Naive thymus-derived CD8-positive, alpha-beta T cell (primary cell): ENCODE results near the gene C10orf90. TPM values are rescaled to one million over a fixed set of nuclear protein-coding genes. Genes with fewer than 3 reads are reported as not detected.
A peak's percentile ranks its signal among the peaks of the same experiment; 100 is the strongest.

Experiments
- ATAC-seq, 2 donors: fragments of 150-1000 bp; cut with Tn5 transposase in 1 of 2; sonication (Bioruptor Pico), chemical (Tn5 transposase) in 1 of 2; 1 replicate in 1 of 2; 2 replicates in 1 of 2; pipeline ENCODE4 v1.10.0; 2021; ENCODE audit warnings: mild to moderate bottlenecking in 2 of 2, moderate library complexity in 2 of 2
- POLR2A ChIA-PET: fragments of 350-600 bp; sonication (Branson Sonifier 250); formaldehyde crosslinking; loops from one replicate; lab custom pipeline; 2021; ENCODE audit warnings: antibody characterized with exemption; lab: Charles Lee
- DNase-seq, 10 donors: peaks; one replicate each; pipeline versions ENCODE4 v3.0.0 to v3.0.0-alpha.2; 2020 to 2022
- H3K27ac Mint-ChIP-seq, 10 donors: one replicate each; pipeline ENCODE4 v1.8.0; 2020 to 2022; ENCODE audit warnings: mild to moderate bottlenecking in 10 of 10, mixed read lengths in 10 of 10, moderate library complexity in 4 of 10, inconsistent platforms in 1 of 10
- H3K27me3 Mint-ChIP-seq, 5 donors: one replicate each; pipeline ENCODE4 v1.8.0; 2021 to 2022; ENCODE audit warnings: mixed read lengths in 5 of 5
- H3K36me3 Mint-ChIP-seq, 3 donors: one replicate each; pipeline ENCODE4 v1.8.0; 2020 to 2022; ENCODE audit warnings: mixed read lengths in 3 of 3, mild to moderate bottlenecking in 2 of 3, inconsistent platforms in 1 of 3
- H3K4me1 Mint-ChIP-seq, 4 donors: one replicate each; pipeline ENCODE4 v1.8.0; 2021 to 2022; ENCODE audit warnings: mixed read lengths in 4 of 4
- H3K4me3 Mint-ChIP-seq, 10 donors: one replicate each; pipeline ENCODE4 v1.8.0; 2020 to 2022; ENCODE audit warnings: mild to moderate bottlenecking in 10 of 10, mixed read lengths in 10 of 10, moderate library complexity in 6 of 10, inconsistent platforms in 1 of 10
- H3K9me3 Mint-ChIP-seq, 9 donors: one replicate each; pipeline ENCODE4 v1.8.0; 2020 to 2022; ENCODE audit warnings: mixed read lengths in 9 of 9, mild to moderate bottlenecking in 3 of 9, inconsistent platforms in 1 of 9, moderate library complexity in 1 of 9
- polyA plus RNA-seq, 3 donors: library from polyadenylated mRNA; unstranded; fragments of 300-500 nt; fragmentation: Illumina TruSeq; gene quantifications; one replicate each; pipeline ENCODE4 v1.2.3, GENCODE V29; 2021
- total RNA-seq, 8 experiments: library from RNA in 2 of 8; stranded (reverse) in 2 of 8; gene quantifications; one replicate each; pipeline ENCODE4 v1.2.3 and lab custom pipeline; 2021 to 2026

C10orf90 gene, protein sequence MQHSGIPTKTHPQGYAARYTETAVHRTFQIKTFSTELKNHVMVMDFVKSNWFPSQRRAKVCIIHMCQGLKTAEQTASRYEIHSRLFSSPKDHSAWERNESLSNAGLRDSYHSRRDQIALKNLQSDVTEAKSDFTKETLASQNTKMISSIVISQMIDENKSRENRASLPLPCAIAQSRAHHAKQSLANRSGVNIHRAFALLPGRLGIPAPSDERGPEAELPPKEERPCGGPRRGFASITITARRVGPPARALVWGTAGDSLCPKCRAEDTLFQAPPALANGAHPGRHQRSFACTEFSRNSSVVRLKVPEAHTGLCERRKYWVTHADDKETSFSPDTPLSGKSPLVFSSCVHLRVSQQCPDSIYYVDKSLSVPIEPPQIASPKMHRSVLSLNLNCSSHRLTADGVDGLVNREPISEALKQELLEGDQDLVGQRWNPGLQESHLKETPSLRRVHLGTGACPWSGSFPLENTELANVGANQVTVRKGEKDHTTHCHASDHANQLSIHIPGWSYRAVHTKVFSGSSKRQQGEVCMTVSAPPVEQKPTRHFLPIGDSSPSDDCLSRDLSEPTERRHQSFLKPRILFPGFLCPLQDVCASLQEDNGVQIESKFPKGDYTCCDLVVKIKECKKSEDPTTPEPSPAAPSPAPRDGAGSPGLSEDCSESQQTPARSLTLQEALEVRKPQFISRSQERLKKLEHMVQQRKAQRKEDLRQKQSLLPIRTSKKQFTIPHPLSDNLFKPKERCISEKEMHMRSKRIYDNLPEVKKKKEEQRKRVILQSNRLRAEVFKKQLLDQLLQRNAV
- total RNA-seq (not detected), polyA plus RNA-seq (not detected), total RNA-seq (lab: John Stamatoyannopoulos, UW) (0 to 0.08 (median 0) reads per million in 6 experiments)

DNA sequence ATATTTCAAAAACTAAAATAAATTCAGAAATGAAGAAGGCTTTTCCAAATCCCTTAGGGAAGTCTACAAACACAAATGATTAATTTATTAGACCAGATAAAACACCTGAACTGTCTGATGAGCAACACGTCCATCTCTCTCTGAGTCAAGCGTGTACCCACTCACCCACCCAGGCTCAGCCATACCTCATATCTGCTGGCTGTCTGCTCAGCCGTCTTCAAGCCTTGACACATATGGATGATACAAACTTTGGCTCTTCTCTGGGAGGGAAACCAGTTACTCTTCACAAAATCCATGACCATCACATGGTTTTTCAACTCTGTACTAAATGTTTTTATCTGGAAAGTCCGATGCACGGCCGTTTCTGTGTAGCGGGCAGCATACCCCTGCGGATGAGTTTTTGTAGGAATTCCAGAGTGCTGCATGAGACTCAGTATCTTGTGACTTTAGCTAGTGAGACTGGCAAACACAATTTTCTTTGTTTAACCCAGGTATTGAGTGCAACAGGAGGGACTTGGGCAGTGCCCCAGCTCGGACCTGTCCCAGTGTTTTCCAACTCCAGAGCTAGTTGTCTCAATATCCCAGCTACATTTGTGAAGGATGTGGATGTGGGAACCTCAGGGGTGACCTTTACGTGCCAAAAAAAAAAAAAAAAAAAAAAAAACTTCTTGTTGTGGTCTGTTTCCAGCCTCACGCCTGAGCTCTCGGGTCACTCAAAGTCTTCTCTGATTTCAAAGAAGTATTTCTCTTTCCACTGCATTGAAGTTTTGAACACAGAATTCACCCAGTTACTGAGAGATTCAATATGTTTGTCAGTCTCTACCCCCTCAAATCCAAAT, at the start of gene C10orf90:
C10orf90 (minus strand) TSS at position 638 of the 839 bp plus-strand sequence; CDS start at position 425, 213 bp downstream.
- H3K36me3 Mint-ChIP-seq, result no peaks in the 10 kb centered on the region
- POLR2A ChIA-PET, result no interaction called here
- no peaks in the 10 kb centered on the region for H3K4me1 Mint-ChIP-seq
- DNase-seq (no peak), ATAC-seq (no peak)
- H3K4me3 Mint-ChIP-seq, result no peak within 1 kb of the TSS
- no peak within 1 kb of the TSS for H3K27ac Mint-ChIP-seq
- peaks cover 0 to 5% (median 1%) of the 10 kb centered on the region in 9 donors for H3K9me3 Mint-ChIP-seq
- peaks cover 0 to 9% (median 6%) of the 10 kb centered on the region in 5 donors for H3K27me3 Mint-ChIP-seq

DNA sequence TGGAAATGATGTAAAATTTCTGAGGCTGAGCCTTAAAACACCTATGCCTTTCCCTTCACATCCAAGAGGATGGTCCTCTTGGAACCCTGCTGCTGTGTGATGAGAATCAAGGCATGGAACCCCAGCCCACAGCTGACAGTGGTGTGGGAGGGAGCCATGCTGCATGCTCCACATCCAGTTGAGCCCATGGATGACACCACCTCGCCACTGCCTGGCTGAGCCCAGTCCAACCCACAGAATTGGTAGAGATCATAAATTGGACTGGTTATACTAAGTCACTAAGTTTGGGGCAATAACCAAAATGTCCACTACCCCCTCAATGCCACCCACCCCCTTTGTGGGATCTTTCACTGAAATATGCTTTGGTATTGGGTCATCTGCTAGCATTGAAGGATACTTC, 45.9 kb upstream of the C10orf90 start:
- Mint-ChIP-seq H3K27ac (no peak overlapping the region), H3K36me3 (no peaks in the 10 kb centered on the region), H3K9me3 (peaks cover 0 to 11% (median 0%) of the 10 kb centered on the region in 9 donors), H3K4me1 (peaks cover 0 to 9% (median 1%) of the 10 kb centered on the region in 4 donors), H3K4me3 (no peak overlapping the region), H3K27me3 (peaks cover 0 to 10% (median 2%) of the 10 kb centered on the region in 5 donors)
- POLR2A ChIA-PET, result no interaction called here
- DNase-seq, result no peak
- no peak for ATAC-seq

DNA sequence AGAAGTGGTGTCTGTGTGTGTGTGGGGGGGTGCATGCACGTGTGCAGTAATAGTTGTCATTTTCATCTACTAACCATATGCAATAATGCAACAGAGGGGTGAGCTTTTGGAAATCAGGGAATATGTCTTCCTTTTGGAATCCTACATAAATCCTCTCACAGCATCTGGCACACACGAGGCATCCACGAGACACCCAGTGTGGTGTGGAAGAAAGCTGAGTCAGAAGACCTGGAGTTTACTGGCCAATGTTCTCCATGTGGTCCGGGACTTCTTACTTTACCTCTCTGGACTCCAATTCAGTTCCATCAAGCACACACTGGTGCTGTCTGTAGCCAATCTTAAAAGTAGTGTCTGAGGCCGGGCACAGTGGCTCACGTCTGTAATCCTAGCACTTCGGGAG, 43.1 kb upstream of the C10orf90 start:
- no peaks in the 10 kb centered on the region for H3K36me3 Mint-ChIP-seq
- POLR2A ChIA-PET, result no interaction called here
- no peak overlapping the region for H3K4me3 Mint-ChIP-seq
- H3K27me3 Mint-ChIP-seq, result peaks cover 0 to 25% (median 4%) of the 10 kb centered on the region in 5 donors
- no peak overlapping the region for H3K27ac Mint-ChIP-seq
- H3K4me1 Mint-ChIP-seq, result peaks cover 0 to 9% (median 1%) of the 10 kb centered on the region in 4 donors
- peaks cover 0 to 11% (median 2%) of the 10 kb centered on the region in 9 donors for H3K9me3 Mint-ChIP-seq
- ATAC-seq (no peak), DNase-seq (no peak)

DNA sequence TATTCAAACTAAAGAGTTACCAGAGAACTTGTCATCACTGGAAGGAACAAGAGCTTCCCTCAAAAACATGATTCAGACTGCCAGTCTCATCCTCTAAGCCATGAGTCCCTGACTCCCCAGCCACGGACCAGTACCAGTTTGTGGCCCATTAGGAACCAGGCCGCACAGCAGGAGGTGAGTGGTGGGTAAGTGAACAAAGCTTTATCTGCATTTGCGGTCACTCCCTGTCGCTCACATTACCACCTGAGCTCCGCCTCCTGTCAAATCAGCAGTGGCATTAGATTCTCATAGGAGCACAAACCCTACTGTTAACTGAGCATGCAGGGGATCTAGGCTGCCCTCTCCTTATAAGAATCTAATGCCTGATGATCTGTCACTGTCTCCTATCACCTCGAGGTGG, 42.2 kb upstream of the C10orf90 start:
- no peak overlapping the region for H3K27ac Mint-ChIP-seq
- H3K4me1 Mint-ChIP-seq, result peaks cover 0 to 9% (median 1%) of the 10 kb centered on the region in 4 donors
- peaks cover 0 to 11% (median 2%) of the 10 kb centered on the region in 9 donors for H3K9me3 Mint-ChIP-seq
- POLR2A ChIA-PET, result no interaction called here
- no peak overlapping the region for H3K4me3 Mint-ChIP-seq
- DNase-seq (no peak), ATAC-seq (no peak)
- peaks cover 0 to 27% (median 4%) of the 10 kb centered on the region in 5 donors for H3K27me3 Mint-ChIP-seq
- no peaks in the 10 kb centered on the region for H3K36me3 Mint-ChIP-seq

DNA sequence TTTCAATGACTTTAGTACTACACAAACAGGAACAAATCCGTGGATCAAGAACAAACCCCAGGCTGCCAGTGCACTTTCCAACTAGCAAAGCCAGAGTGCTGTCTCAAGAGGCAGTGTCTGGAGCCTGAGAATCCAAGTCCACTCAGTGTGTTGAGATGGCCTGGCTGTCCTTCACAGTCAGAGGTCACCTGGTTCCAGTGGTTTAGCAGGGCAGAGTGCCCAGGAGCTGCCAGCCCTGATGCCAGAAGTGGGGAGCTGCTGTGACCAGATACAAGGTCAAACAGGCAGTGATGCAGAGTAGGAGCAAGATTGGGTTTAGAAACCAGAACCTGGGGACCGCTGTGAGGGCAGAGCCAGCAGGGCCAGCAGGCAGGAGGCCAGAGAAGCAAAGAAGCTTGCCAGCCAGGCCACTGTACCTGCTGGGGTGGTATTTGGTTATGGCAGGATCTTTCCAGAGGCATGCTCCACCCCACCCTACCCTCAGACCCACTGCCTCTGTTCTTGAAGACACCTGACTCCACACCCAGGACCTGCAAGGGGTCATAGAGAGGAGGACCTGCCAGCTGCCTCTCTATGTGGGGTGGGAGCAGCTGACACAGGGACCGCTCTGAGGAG, 35.6 kb upstream of the C10orf90 start:
- no peak overlapping the region for H3K4me3 Mint-ChIP-seq
- DNase-seq, result no peak
- H3K9me3 Mint-ChIP-seq, result peaks cover 0 to 7% (median 0%) of the 10 kb centered on the region in 9 donors
- no peak for ATAC-seq
- no peaks in the 10 kb centered on the region for H3K36me3 Mint-ChIP-seq
- no peaks in the 10 kb centered on the region for H3K4me1 Mint-ChIP-seq
- H3K27me3 Mint-ChIP-seq, result peaks cover 0 to 16% (median 4%) of the 10 kb centered on the region in 5 donors
- POLR2A ChIA-PET, result no interaction called here
- H3K27ac Mint-ChIP-seq, result no peak overlapping the region

DNA sequence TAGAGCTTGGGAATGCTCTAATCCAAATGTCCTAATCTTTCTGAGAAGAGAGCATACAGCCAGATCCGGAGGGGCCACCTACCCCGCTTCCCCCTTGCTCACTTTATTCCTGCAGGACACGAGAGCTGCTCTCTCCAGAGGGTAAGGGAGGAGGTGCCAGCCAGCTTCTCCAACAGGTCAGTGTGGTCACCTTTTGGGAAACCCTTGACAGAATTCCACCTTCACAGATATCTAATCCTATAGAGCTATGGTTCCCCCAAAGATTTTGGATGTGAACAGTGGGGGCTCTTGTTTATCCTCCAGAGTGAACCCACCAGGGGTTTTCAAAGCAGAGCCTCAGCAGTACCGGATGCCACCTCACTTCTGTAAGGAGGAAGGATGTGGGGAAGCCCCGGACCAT, 34.6 kb upstream of the C10orf90 start:
- peaks cover 0 to 11% (median under 1%) of the 10 kb centered on the region in 5 donors for H3K27me3 Mint-ChIP-seq
- DNase-seq (no peak), ATAC-seq (no peak)
- H3K36me3 Mint-ChIP-seq, result no peaks in the 10 kb centered on the region
- POLR2A ChIA-PET, result no interaction called here
- no peak overlapping the region for H3K27ac Mint-ChIP-seq
- no peaks in the 10 kb centered on the region for H3K4me1 Mint-ChIP-seq
- H3K9me3 Mint-ChIP-seq, result peaks cover 0 to 4% (median 0%) of the 10 kb centered on the region in 9 donors
- no peak overlapping the region for H3K4me3 Mint-ChIP-seq

DNA sequence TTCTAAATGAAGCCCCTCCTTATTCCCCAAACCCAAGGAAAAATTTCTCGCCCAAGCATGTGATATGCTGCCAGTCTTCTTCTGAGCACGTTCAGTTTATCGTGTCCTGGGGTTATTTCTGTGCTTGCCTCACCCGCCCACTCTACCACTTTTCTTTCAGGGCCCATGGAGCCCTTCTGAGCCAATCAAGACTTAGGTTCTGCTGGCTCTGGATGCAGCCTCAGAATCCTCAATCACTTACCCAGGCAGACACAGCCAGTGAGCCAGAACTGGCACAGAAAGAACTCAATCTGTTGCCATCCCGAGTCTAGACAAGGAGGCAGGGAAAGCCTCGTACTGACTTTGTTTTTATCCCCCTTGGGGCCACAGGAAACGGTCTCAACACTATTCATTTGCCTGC, 34.2 kb upstream of the C10orf90 start:
- H3K4me1 Mint-ChIP-seq, result no peaks in the 10 kb centered on the region
- H3K36me3 Mint-ChIP-seq, result no peaks in the 10 kb centered on the region
- DNase-seq, result no peak
- H3K9me3 Mint-ChIP-seq, result peaks cover 0 to 4% (median 0%) of the 10 kb centered on the region in 9 donors
- POLR2A ChIA-PET, result no interaction called here
- H3K27ac Mint-ChIP-seq, result no peak overlapping the region
- peaks cover 0 to 11% (median 0%) of the 10 kb centered on the region in 5 donors for H3K27me3 Mint-ChIP-seq
- no peak overlapping the region for H3K4me3 Mint-ChIP-seq
- no peak for ATAC-seq

DNA sequence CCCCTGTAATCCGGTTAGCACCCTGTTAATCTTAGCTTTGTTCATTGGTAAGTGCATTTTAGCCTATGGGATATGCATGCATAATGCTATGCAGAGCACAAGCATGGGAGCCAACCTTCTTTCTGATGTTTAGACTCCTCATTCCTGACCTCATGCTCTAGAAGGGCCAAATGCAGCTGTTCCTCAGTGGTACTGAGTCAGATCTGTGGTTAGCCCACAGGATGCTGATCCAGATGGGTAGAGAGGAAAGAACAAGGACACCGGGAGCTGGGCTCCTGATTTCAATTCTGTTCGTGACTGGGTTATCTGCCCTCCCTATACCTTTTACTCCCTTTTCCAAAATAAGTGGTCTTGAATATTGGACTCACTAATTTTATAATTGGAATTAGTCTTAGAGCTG, 31.7 kb upstream of the C10orf90 start:
- Mint-ChIP-seq H3K4me3 (no peak overlapping the region), H3K27me3 (peaks cover 0 to 3% (median 0%) of the 10 kb centered on the region in 5 donors), H3K36me3 (no peaks in the 10 kb centered on the region), H3K9me3 (peaks cover 0 to 6% (median 2%) of the 10 kb centered on the region in 9 donors), H3K27ac (no peak overlapping the region), H3K4me1 (no peaks in the 10 kb centered on the region)
- no peak for DNase-seq
- no peak for ATAC-seq
- POLR2A ChIA-PET, result no interaction called here

DNA sequence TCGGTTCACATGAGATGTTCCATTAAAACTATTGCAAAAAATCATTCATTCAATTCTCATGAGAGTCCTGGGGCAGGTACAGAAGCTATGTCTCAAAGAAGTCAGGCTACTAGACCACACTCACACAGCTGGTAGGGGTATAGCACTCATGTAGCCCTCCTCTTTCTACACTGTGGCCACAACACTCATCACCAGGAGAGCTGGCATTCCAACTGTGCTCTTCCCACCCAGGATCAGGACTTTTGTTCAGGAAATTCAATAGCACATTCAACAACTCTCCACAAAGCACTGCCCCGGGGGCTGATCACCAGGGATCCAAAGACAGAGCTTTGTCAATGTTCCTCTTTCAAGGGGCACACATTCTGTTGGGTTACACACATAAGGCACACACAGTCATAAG, 31.0 kb upstream of the C10orf90 start:
- POLR2A ChIA-PET, result no interaction called here
- peaks cover 0 to 3% (median 0%) of the 10 kb centered on the region in 5 donors for H3K27me3 Mint-ChIP-seq

DNA sequence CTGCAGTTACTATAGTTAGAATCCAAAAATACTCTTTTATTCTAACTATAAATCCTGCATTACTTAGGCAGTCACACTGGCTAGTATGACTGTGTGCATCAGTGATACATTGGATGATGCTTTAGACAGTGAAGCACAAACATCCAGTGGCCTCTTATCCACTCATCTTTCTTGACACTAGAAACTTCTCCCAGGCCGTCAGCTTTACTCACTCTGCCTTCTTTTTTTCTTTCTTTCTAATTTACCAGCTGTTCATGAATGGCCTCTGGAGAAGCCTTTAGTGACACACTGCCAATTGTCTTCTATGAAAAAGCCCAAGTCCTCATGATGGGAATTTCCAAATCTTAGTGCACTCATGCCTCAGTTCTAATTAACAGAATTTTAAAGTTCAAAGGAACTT, 26.2 kb upstream of the C10orf90 start:
- POLR2A ChIA-PET, result no interaction called here
- peaks cover 0 to 9% (median 1%) of the 10 kb centered on the region in 5 donors for H3K27me3 Mint-ChIP-seq
- DNase-seq (no peak), ATAC-seq (no peak)
- H3K4me3 Mint-ChIP-seq, result no peak overlapping the region
- H3K4me1 Mint-ChIP-seq, result no peaks in the 10 kb centered on the region
- H3K36me3 Mint-ChIP-seq, result peaks cover 0 to 3% (median 0%) of the 10 kb centered on the region in 3 donors
- no peak overlapping the region for H3K27ac Mint-ChIP-seq
- peaks cover 0 to 13% (median 3%) of the 10 kb centered on the region in 9 donors for H3K9me3 Mint-ChIP-seq

More for the DNA sequence above, 31.0 kb upstream of the C10orf90 start:
- Mint-ChIP-seq H3K4me1 (no peaks in the 10 kb centered on the region), H3K27ac (no peak overlapping the region), H3K4me3 (no peak overlapping the region), H3K9me3 (peaks cover 0 to 6% (median 2%) of the 10 kb centered on the region in 9 donors), H3K36me3 (no peaks in the 10 kb centered on the region)
- DNase-seq (no peak), ATAC-seq (no peak)

DNA sequence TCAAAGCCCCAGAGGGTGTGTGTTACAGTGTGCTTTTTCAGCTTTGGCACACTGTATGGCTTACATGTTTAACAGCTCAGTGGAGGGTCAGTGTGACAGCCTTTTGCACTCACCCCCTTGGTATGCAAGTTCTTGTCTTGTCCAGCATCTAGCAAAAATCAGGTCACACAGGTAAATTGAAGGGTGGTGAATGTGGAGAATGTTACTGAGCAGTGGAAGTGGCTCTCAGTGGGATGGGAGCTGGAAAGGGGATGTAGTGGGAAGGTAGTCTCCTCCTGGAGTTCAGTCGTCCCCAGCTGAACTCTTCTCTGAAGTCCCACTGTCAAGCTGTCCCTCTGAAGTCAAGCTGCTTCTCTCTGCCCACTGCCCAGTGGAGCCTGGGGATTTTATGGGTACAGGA, 21.0 kb upstream of the C10orf90 start:
- POLR2A ChIA-PET, result no interaction called here
- Mint-ChIP-seq H3K9me3 (peaks cover 0 to 8% (median 0%) of the 10 kb centered on the region in 9 donors), H3K4me1 (no peaks in the 10 kb centered on the region), H3K36me3 (peaks cover 0 to 3% (median 0%) of the 10 kb centered on the region in 3 donors), H3K27me3 (peaks cover 0 to 9% (median 0%) of the 10 kb centered on the region in 5 donors), H3K4me3 (no peak overlapping the region), H3K27ac (no peak overlapping the region)
- ATAC-seq, result no peak
- no peak for DNase-seq

DNA sequence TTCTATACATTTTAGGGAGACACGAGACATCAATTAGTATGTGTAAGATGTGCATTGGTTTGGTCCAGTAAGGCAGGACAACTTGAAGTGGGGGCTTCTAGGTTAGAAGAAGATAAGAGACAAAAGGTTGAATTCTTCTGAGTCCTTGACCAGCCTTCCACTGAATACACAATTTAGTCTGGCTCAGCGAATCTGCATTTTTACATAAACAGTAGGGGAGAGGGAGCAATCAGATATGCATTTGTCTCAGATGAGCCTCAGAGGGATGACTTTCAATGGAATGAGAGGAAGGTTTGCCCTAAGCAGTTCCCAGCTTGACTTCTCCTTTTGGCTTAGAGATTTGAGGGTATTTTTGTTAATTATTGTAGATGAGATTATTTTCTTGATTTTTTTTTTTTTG, 20.0 kb upstream of the C10orf90 start:
- H3K27ac Mint-ChIP-seq, result peak overlapping the region in 1 of 10 donors; percentile 5
- H3K4me1 Mint-ChIP-seq, result no peaks in the 10 kb centered on the region
- H3K4me3 Mint-ChIP-seq, result no peak overlapping the region
- H3K27me3 Mint-ChIP-seq, result peaks cover 0 to 8% (median 0%) of the 10 kb centered on the region in 5 donors
- ATAC-seq (no peak), DNase-seq (no peak)
- peaks cover 0 to 3% (median 0%) of the 10 kb centered on the region in 3 donors for H3K36me3 Mint-ChIP-seq
- H3K9me3 Mint-ChIP-seq, result peaks cover 0 to 11% (median 3%) of the 10 kb centered on the region in 9 donors
- POLR2A ChIA-PET, result no interaction called here
